Ascending aorta (tissue), 2 donors: ENCODE data around the gene ANKFN1. TPM values are rescaled to one million over a fixed set of nuclear protein-coding genes. Genes with fewer than 3 reads are reported as not detected.

Source experiments
- DNase-seq, 2 donors: peaks; one replicate each; pipeline ENCODE4 v3.0.0-alpha.2; 2019; ENCODE audit warnings: low spot score in 2 of 2
- H3K27ac ChIP-seq, 2 donors: fragments of 200-600 bp; sonication (generic); one replicate each; pipeline ENCODE4 v1.5.1; 2016 to 2017; ENCODE audit warnings: mild to moderate bottlenecking in 1 of 2
- H3K27me3 ChIP-seq: fragments of 200-600 bp; sonication (generic); one replicate; pipeline ENCODE4 v1.5.1; 2017
- H3K36me3 ChIP-seq, 2 donors: fragments of 200-600 bp; sonication (generic); one replicate each; pipeline ENCODE4 v1.5.1; 2016
- H3K4me1 ChIP-seq, 2 donors: fragments of 200-600 bp; sonication (generic); one replicate each; pipeline ENCODE4 v1.5.1; 2016 to 2017; ENCODE audit warnings: mild to moderate bottlenecking in 1 of 2
- H3K4me3 ChIP-seq, 2 donors: fragments of 200-600 bp; sonication (generic); one replicate each; pipeline ENCODE4 v1.5.1; 2016 to 2017; ENCODE audit warnings: mild to moderate bottlenecking in 1 of 2
- H3K9me3 ChIP-seq, 2 donors: fragments of 200-600 bp; sonication (generic); one replicate each; pipeline ENCODE4 v1.5.1; 2016
- intact Hi-C: fragments of 100-400 bp; cut with DNase I; formaldehyde crosslinking; loops from one replicate; pipeline ENCODE4 v1.15.1; 2023
- total RNA-seq: library from RNA; depleted of rRNA; stranded (reverse); fragments of >200 nt; gene quantifications from one replicate; pipeline ENCODE4 v1.1.0, GENCODE V29; 2016
- TF ChIP-seq, protein P1 (sequence below), 3 experiments: fragments of 200-600 bp in 2 of 3; fragments of 450-650 bp in 1 of 3; sonication (generic) in 2 of 3; IDR thresholded peaks; one replicate each; pipeline ENCODE4 v1.5.1; 2016 to 2019; ENCODE audit warnings: antibody characterized with exemption in 3 of 3, mild to moderate bottlenecking in 1 of 3, moderate library complexity in 1 of 3

ANKFN1 gene
- total RNA-seq, 1 donor from 2014 or later, result not detected

DNA sequence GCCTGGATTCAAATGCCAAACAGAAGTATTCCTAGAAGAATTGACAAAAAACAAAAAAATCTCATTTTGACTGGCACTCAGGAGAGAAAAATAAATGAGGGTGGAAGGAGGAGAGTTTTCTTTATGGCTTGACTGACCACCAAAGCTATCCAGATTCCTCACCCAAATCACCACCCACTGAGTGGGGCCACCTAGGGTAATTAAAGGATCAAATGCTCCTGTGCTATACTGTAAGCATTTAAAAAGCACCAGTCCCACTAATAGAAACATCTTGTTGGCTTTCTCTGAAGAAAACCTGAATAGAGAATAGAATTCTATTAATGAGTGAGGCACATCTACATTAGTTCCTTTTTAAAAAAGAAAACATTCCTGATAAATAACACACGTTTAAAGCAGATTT lies 163.3 kb downstream of the ANKFN1 start:
- no peak for DNase-seq
- H3K36me3 ChIP-seq, result no peaks in the 10 kb centered on the region
- no peak overlapping the region for H3K4me3 ChIP-seq
- TF ChIP-seq, protein P1, sequence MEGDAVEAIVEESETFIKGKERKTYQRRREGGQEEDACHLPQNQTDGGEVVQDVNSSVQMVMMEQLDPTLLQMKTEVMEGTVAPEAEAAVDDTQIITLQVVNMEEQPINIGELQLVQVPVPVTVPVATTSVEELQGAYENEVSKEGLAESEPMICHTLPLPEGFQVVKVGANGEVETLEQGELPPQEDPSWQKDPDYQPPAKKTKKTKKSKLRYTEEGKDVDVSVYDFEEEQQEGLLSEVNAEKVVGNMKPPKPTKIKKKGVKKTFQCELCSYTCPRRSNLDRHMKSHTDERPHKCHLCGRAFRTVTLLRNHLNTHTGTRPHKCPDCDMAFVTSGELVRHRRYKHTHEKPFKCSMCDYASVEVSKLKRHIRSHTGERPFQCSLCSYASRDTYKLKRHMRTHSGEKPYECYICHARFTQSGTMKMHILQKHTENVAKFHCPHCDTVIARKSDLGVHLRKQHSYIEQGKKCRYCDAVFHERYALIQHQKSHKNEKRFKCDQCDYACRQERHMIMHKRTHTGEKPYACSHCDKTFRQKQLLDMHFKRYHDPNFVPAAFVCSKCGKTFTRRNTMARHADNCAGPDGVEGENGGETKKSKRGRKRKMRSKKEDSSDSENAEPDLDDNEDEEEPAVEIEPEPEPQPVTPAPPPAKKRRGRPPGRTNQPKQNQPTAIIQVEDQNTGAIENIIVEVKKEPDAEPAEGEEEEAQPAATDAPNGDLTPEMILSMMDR (IDR thresholded peaks at IDR 0.05), result no peak
- H3K27ac ChIP-seq, result no peak overlapping the region
- intact Hi-C loops, result no loop called here
- no peaks in the 10 kb centered on the region for H3K9me3 ChIP-seq
- no peaks in the 10 kb centered on the region for H3K27me3 ChIP-seq
- H3K4me1 ChIP-seq, result no peaks in the 10 kb centered on the region

DNA sequence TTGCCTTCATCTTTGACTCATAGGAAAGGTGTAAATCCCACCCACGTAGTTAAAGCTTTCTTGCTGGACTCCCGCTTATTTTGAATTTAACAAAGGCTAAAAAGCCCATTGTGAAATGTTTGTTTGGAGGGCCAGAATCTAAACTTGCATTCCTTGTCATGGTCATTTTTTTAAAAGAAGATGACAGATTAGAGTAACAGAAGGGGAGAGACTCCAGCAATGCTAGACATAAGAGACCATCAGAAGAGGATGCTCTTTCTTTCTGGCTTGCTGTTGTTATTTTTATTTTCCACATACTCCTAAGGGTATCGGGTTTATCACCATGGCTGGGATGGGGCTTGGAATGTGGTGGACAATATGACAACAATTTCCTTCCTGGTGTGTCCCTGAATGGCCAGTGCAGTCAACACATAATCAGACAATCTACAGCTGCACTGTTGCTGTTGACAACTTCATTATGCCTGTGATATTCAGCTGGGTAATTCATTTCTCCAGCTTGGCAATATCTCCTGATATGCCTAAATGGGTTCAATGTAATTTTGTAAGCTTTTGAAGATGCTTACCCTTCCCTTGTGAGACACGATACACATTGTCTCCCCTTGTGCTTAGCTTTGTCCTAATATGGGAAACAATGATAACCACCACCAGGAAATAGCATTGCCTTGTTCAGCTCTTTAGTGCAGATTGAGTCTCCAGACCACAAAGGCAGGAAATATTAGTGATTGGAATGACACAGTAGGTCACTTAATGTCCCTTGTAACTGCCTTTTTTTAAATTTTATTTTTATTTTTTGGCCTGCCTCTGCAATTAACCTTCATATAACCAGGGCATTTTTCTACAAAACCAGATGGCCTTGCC lies 164.3 kb downstream of the ANKFN1 start:
- Histone ChIP-seq H3K27ac (no peak overlapping the region), H3K4me3 (no peak overlapping the region), H3K27me3 (no peaks in the 10 kb centered on the region), H3K36me3 (no peaks in the 10 kb centered on the region), H3K4me1 (no peaks in the 10 kb centered on the region), H3K9me3 (no peaks in the 10 kb centered on the region)
- TF ChIP-seq, protein P1 (IDR thresholded peaks at IDR 0.05), result no peak
- DNase-seq, result no peak
- intact Hi-C loops, result no loop called here

DNA sequence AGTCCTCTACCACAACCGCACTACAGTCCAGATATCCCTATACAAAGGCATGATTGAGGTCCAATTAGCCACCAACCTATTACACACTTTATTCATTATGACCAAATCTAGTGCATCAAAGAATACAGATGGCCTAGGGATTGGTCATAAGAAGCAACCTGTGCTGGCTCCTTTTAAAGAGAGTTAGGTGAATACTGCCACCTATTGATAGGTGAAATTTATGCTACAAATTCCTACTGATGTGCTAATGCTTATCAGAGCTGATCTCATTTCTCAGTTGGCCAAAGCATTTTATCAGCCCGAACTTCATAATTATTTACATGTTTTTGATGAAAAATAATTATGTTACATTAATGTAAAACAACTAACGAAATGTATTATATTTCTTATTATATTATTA lies 166.3 kb downstream of the ANKFN1 start:
- Histone ChIP-seq H3K4me1 (no peaks in the 10 kb centered on the region), H3K4me3 (no peak overlapping the region), H3K27me3 (no peaks in the 10 kb centered on the region), H3K27ac (no peak overlapping the region), H3K9me3 (no peaks in the 10 kb centered on the region), H3K36me3 (no peaks in the 10 kb centered on the region)
- no peak for DNase-seq
- TF ChIP-seq, protein P1 (IDR thresholded peaks at IDR 0.05), result peak in 1 of 3 experiments; percentile 32
- intact Hi-C loops, result no loop called here

DNA sequence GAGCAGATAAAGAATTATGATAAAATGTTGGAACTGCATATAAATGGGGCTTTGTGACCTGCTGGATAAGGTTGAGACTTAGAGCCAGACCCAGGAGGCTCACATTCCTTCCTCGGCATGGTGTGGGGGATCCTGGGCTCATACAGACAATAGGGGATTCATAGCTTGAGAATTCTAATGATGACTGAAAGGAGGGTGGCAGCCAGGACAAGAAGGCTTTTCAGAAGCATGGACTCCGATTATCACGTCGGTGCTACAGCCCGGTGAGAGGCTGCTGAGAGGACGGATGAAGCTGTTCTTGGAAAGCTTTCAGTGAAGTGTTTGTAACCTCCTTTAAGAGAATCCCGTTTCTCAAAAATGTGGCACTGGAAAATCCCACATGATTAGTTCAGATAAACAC lies 167.2 kb downstream of the ANKFN1 start:
- TF ChIP-seq, protein P1 (IDR thresholded peaks at IDR 0.05), result no peak
- H3K27ac ChIP-seq, result no peak overlapping the region
- DNase-seq, result no peak
- H3K4me3 ChIP-seq, result no peak overlapping the region
- H3K36me3 ChIP-seq, result no peaks in the 10 kb centered on the region
- H3K27me3 ChIP-seq, result no peaks in the 10 kb centered on the region
- H3K4me1 ChIP-seq, result no peaks in the 10 kb centered on the region
- H3K9me3 ChIP-seq, result no peaks in the 10 kb centered on the region
- intact Hi-C loops, result no loop called here

DNA sequence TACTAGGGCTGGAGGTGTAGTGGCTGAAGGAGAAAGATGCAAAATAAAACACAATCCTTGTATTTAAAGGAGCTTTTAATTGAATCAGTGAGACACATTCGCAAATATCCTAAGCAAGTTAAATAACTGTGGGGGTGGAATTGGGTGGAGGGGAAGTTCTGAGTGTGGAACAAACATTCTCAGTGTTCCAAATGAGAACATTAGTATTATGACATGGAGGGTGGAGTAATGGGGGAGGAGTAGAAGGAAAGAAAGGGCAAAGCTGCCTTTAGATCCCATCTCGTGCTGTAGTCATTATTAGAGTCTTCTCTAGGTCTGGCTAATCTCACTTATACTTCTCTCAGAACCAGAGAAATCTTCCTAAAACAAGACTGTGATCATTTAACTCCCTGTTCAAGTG lies 169.7 kb downstream of the ANKFN1 start:
- H3K4me3 ChIP-seq, result no peak overlapping the region
- H3K9me3 ChIP-seq, result no peaks in the 10 kb centered on the region
- intact Hi-C loops, result no loop called here
- H3K27me3 ChIP-seq, result no peaks in the 10 kb centered on the region
- H3K4me1 ChIP-seq, result no peaks in the 10 kb centered on the region
- H3K27ac ChIP-seq, result no peak overlapping the region
- no peaks in the 10 kb centered on the region for H3K36me3 ChIP-seq
- TF ChIP-seq, protein P1 (IDR thresholded peaks at IDR 0.05), result no peak
- no peak for DNase-seq
